AG04449 (cell line): Measurements from ENCODE around the gene RALGAPA1.
A peak's percentile ranks its signal among the peaks of the same experiment; 100 is the strongest.

Experiments used
- CTCF ChIA-PET: fragments of 350-600 bp; formaldehyde crosslinking; extraction: SDS; loops from one replicate; lab custom pipeline; 2021; ENCODE audit warnings: antibody characterized with exemption; lab: Yijun Ruan, JAX
- POLR2A ChIA-PET: fragments of 400-600, 350-600 bp; formaldehyde crosslinking; extraction: SDS; loops from one replicate; lab custom pipeline; 2020; ENCODE audit warnings: antibody characterized with exemption, inconsistent platforms; lab: Yijun Ruan, JAX
- DNase-seq: peaks from one replicate; pipeline ENCODE4 v3.0.0-alpha.2; 2010; ENCODE audit warnings: low read depth, low spot score
- H3K4me3 ChIP-seq: 2 replicates; pipeline ENCODE4 v1.5.1; 2011; ENCODE audit warnings: low read depth, mild to moderate bottlenecking, control low read depth, low read length
- TF ChIP-seq, protein P1 (sequence below): IDR thresholded peaks from one replicate; pipeline ENCODE4 v1.5.1; 2011; ENCODE audit warnings: mild to moderate bottlenecking, moderate library complexity, low read length, control low read depth, inconsistent platforms; ENCODE audit not compliant: insufficient read depth; ENCODE audit errors: missing control alignments

Gene RALGAPA1

DNA sequence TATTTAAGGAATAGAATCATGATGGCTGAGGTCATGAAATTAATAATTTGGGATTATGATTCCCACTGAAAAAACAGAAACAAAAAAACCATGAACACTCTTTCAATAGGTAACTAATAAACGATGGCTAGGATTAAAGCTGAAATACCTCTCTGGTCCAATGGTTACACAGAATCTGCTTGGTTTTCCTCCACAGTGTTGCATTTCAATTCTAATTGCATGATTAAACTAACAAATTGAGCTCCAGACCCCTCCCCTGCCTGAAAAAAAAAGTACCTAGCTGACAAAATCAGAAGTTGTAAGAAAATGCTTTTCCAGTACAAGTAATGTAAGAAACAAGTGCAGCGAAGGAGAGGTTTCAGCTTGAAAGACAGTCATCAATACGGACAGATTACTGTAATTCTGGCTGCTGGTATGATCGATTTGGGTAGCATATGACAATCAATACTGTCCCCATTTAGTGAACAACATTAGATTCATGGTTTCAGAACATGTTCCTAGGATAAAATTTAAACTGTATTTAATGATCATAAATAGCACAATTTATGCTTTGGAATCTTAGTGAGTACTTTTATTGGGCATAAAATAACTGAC is 243.1 kb downstream of the RALGAPA1 start:
- ChIA-PET CTCF (no interaction called here), POLR2A (no interaction called here)
- TF ChIP-seq, protein P1, sequence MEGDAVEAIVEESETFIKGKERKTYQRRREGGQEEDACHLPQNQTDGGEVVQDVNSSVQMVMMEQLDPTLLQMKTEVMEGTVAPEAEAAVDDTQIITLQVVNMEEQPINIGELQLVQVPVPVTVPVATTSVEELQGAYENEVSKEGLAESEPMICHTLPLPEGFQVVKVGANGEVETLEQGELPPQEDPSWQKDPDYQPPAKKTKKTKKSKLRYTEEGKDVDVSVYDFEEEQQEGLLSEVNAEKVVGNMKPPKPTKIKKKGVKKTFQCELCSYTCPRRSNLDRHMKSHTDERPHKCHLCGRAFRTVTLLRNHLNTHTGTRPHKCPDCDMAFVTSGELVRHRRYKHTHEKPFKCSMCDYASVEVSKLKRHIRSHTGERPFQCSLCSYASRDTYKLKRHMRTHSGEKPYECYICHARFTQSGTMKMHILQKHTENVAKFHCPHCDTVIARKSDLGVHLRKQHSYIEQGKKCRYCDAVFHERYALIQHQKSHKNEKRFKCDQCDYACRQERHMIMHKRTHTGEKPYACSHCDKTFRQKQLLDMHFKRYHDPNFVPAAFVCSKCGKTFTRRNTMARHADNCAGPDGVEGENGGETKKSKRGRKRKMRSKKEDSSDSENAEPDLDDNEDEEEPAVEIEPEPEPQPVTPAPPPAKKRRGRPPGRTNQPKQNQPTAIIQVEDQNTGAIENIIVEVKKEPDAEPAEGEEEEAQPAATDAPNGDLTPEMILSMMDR = no peak
- no peak for DNase-seq
- no peak overlapping the region for H3K4me3 ChIP-seq

DNA sequence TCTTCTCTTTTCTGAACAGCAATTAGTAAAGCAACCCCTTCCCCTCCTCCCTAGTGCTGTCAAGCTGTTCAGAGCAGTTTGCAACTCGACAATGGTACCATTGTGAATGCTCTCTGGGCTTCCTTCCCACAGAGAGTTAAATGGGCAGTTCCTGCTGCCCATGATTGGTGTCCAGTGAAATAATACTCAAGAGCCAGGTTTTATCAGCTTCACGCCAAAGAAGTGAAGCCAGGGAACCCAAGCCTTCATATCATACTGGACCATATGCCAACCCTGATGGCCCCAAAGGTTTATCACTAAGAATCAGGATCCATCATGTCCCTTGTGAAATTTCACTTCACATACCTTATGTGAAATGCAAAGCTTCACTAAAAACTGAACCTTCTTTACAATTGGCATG is 250.4 kb downstream of the RALGAPA1 start:
- POLR2A ChIA-PET = no interaction called here
- no peak overlapping the region for H3K4me3 ChIP-seq
- TF ChIP-seq, protein P1 = no peak
- CTCF ChIA-PET = no interaction called here
- no peak for DNase-seq

DNA sequence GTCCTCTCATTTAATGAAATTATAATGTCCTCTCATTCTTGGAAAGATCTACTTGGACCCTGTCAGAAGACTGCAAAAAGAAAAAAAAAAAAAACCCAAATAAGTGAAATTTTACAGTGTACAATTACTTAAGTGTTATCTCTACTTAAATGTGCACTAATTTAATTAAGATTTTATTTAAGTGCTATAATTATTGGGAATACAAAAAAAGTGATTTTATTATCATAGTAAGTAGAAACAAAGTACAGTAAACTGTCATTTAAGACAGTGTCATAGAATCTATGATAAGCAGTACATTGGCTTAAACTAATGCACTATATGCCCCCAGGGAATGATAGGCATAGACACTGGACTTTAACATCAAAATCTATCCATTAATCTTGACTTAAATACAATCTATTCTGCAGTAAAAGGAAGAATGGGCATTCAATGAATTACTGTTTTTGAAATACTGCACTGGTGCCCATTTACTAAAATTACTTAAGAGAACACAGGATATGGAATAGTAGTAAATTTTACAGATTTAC is 251.8 kb downstream of the RALGAPA1 start:
- TF ChIP-seq, protein P1 = no peak
- ChIA-PET POLR2A (no interaction called here), CTCF (no interaction called here)
- DNase-seq = no peak
- H3K4me3 ChIP-seq = no peak overlapping the region

DNA sequence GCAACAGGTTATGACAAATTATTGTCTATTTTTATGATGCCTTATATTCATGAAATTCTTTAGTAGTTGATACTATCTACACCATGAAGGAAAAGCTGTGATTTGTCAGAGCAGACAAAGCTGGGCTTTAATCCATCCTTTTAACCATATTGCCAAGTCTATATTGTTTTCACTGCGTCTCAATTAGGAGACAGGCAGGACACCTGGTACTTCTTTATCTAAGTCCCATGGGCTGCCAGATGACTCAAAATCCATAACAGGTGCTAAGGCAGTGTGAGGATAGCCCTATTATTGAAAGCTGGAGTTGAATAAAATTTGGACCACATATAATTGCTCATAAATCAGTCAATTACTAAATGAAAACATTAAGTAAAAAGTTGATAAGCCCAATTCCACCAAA is 252.5 kb downstream of the RALGAPA1 start:
- ChIA-PET CTCF (no interaction called here), POLR2A (no interaction called here)
- H3K4me3 ChIP-seq = no peak overlapping the region
- DNase-seq = no peak
- TF ChIP-seq, protein P1 = no peak

DNA sequence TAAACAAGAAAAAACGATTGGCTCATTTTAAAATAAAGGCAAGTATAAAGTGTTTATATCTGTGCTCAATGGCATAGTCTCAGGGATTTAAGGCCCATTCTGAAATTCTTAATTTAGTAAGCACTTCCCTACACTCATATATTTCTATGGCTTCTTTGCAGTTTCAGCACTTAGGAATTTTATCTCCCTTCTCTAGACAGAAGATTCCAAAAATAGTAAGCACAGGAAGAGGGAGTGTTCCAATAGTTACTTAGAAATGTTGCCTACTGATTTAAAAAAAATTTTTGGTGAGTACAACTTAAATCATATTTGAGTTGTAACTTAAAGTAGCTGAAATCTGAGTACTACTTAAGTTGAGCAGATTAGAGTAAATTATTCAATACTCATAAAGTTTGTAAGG is 255.3 kb downstream of the RALGAPA1 start:
- DNase-seq = peak; percentile 44
- CTCF ChIA-PET = no interaction called here
- TF ChIP-seq, protein P1 = no peak
- no peak overlapping the region for H3K4me3 ChIP-seq
- POLR2A ChIA-PET = no interaction called here

DNA sequence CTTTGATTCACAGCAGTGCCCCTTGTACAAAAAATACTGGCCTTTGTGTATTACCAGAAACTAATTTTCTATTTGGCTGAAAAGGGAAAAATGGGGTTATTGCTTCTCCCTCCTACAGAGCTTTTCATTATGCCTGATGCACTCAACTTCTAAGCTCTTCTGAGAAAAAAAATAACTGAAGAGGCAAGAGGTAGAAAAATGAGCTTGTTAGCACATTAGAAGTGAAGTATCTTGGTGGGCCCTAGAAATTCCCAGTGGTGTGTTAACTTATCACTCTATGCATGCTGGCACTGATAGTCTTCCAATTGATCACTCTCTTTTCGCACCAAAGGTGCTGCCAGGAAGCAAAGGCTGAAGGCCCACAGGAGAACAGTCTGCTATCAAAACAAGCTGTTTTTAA is 258.0 kb downstream of the RALGAPA1 start:
- H3K4me3 ChIP-seq = no peak overlapping the region
- DNase-seq = no peak
- CTCF ChIA-PET = no interaction called here
- TF ChIP-seq, protein P1 = no peak
- POLR2A ChIA-PET = no interaction called here
